Stimulated activated CD8-positive, alpha-beta memory T cell treated with anti-CD3 and anti-CD28 coated beads, Interleukin-15, amount 100 ng/mL, for 4 hours (primary cell): ENCODE measurements around the gene TRMT6.

Source experiments
- DNase-seq, 2 donors: peaks; one replicate each; pipeline ENCODE4 v3.0.0-alpha.2; 2020; ENCODE audit warnings: low read depth in 2 of 2

Gene TRMT6

GRCh38 chr20:5947276-5947675 is 3.1 kb downstream of the TRMT6 start:
- no peak for DNase-seq

GRCh38 chr20:5945963-5946362 is 4.4 kb downstream of the TRMT6 start:
- no peak for DNase-seq

- DNase-seq = no peak
Observed at GRCh38 chr20:5938456-5939029, 11.8 kb downstream of the TRMT6 start.

GRCh38 chr20:5936238-5936637 is 14.1 kb downstream of the TRMT6 start:
- DNase-seq = no peak

GRCh38 chr20:5935384-5935783 is 14.9 kb downstream of the TRMT6 start:
- no peak for DNase-seq

GRCh38 chr20:5933802-5934436 is 16.4 kb downstream of the TRMT6 start:
- DNase-seq = no peak

GRCh38 chr20:5932796-5933195 is 17.5 kb downstream of the TRMT6 start:
- no peak for DNase-seq

- no peak for DNase-seq
Observed at GRCh38 chr20:5931411-5931810, 18.9 kb downstream of the TRMT6 start.

GRCh38 chr20:5928836-5929715 is 21.3 kb downstream of the TRMT6 start:
- no peak for DNase-seq

- no peak for DNase-seq
Observed at GRCh38 chr20:5927749-5928462, 22.4 kb downstream of the TRMT6 start.

GRCh38 chr20:5925551-5925950 is 24.8 kb downstream of the TRMT6 start:
- no peak for DNase-seq

GRCh38 chr20:5923493-5923892 is 26.8 kb downstream of the TRMT6 start:
- no peak for DNase-seq

- DNase-seq = no peak
Observed at GRCh38 chr20:5920581-5920980, 29.8 kb downstream of the TRMT6 start.

GRCh38 chr20:5919626-5920544 is 30.4 kb downstream of the TRMT6 start:
- no peak for DNase-seq

- DNase-seq = no peak
Observed at GRCh38 chr20:5918856-5919625, 31.3 kb downstream of the TRMT6 start.

- DNase-seq = no peak
Observed at GRCh38 chr20:5914859-5915258, 35.5 kb downstream of the TRMT6 start.

GRCh38 chr20:5913166-5913565 is 37.2 kb downstream of the TRMT6 start:
- DNase-seq = no peak

GRCh38 chr20:5910186-5910585 is 40.1 kb downstream of the TRMT6 start:
- DNase-seq = no peak

GRCh38 chr20:5908981-5909380 is 41.4 kb downstream of the TRMT6 start:
- DNase-seq = no peak

GRCh38 chr20:5900908-5901307 is 49.4 kb downstream of the TRMT6 start:
- DNase-seq = no peak
